Uterus (tissue), 2 donors: ENCODE results near the gene MAPRE2.

Source experiments
- CTCF ChIP-seq, 4 experiments: fragments of 200-600 bp in 2 of 4; fragments of 450-650 bp in 2 of 4; sonication (generic) in 2 of 4; IDR thresholded peaks; one replicate each; pipeline ENCODE4 v1.5.1; 2016 to 2019; ENCODE audit warnings: antibody characterized with exemption in 4 of 4, mild to moderate bottlenecking in 2 of 4, moderate library complexity in 1 of 4
- POLR2A ChIP-seq, 2 donors: fragments of 450-650 bp; IDR thresholded peaks; one replicate each; pipeline ENCODE4 v1.6.1; 2016; ENCODE audit warnings: antibody characterized with exemption in 2 of 2, mild to moderate bottlenecking in 1 of 2, moderate library complexity in 1 of 2

GRCh38 chr18:35138773-35139172 is 97.6 kb downstream of the MAPRE2 start:
- TF ChIP-seq CTCF (IDR thresholded peaks at IDR 0.05) = no peak
- TF ChIP-seq POLR2A (IDR thresholded peaks at IDR 0.05) = no peak
